Activated CD4-positive, alpha-beta T cell treated with anti-CD3 and anti-CD28 coated beads, Interleukin-2, Interleukin-6, amounts not matched to agents 100 ng/mL and 50 ng/mL, durations not matched to agents 16 hours and 8 hours (primary cell): Measurements from ENCODE around the gene RNASEH2C.
"Not testable (repeated sequence)": the region's sequence is repeated elsewhere in the genome, so short reads cannot be mapped to it uniquely, and the experiment has no call there.

Source experiments
- DNase-seq: peaks from one replicate; pipeline ENCODE4 v3.0.0-alpha.2; 2020

RNASEH2C gene

DNA sequence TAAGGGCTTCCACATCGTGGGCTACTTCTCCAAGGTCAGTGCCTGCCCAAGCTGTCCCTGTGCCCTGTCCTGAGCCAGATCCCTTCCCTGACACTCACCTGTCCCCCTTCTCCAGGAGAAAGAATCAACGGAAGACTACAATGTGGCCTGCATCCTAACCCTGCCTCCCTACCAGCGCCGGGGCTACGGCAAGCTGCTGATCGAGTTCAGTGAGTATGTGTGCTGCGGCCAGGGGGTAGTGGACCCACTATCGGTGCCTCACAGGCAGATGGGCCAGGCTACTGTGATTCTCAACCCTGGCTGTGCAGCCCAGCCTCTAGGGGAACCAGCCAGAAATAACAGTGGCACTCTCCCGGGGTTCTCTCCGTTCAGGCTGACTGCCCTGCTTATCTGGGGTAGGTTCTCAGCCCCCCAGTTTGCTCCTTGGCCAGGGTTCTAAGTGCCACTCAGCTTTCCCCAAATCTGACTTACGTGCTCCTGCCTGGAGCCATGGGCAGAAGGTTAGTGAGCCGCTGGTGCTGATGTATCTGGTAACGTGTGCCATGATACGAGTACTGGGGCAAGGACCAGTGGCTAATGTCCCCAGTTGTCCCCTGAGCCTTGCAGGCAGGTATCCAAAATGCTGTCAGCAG is 3.7 kb downstream of the RNASEH2C start:
- DNase-seq, result no peak

DNA sequence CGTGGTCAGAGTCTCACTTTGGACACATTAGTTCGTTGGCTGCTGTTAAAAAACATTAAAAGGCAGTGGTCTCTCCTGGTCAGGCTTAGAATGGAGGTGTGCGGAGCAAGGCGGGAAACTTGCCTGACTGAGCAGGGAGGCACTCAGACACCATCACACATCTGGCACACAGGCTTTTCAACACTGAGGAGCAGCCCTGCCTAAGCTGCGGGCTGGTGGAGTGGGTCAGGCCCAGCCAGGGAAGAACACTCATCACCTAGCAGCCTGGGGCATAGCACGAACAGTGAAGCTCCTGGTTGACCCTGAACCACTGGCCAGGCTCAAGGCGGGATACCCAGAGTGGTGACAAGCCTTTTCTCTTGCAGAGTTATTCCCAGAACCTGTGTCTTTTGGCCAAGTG is 4.3 kb downstream of the RNASEH2C start:
- DNase-seq, result no peak

DNA sequence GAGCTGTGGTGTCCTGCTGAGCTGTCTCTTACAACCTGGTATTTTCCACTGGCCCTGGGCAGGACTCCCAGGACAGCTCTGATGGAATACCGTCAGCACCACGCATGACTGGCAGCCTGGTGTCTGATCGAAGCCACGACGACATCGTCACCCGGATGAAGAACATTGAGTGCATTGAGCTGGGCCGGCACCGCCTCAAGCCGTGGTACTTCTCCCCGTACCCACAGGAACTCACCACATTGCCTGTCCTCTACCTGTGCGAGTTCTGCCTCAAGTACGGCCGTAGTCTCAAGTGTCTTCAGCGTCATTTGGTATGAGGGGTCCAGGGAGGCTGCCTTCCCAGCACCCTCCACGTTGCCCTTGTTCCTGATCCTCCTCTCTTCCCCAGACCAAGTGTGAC is 6.2 kb downstream of the RNASEH2C start:
- no peak for DNase-seq

DNA sequence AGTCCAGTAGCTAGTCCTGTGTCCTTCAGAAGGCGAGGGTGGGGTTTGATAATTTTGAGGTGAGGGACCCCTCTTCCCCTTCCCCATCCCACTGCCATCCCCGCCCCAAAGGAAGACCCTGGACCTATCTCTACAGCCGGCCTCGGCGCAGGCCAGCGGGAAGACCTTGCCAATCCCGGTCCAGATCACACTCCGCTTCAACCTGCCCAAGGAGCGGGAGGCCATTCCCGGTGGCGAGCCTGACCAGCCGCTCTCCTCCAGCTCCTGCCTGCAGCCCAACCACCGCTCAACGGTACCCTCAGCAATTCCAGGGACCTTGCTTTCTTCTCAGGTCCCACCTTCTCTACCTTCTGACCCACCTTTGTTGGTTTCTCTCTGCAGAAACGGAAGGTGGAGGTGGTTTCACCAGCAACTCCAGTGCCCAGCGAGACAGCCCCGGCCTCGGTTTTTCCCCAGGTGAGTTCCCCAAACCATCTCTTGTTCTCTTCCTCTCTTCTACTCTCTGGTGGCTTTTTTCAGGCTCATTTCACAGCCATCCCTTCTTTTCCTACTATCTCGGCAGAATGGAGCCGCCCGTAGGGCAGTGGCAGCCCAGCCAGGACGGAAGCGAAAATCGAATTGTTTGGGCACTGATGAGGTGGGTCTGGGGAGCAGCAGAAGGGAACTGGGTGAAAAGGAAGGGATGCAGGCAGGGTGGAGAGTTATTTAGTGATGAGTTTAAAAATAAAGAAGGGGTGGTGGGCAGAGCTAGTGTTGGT is 7.2 kb downstream of the RNASEH2C start:
- no peak for DNase-seq

DNA sequence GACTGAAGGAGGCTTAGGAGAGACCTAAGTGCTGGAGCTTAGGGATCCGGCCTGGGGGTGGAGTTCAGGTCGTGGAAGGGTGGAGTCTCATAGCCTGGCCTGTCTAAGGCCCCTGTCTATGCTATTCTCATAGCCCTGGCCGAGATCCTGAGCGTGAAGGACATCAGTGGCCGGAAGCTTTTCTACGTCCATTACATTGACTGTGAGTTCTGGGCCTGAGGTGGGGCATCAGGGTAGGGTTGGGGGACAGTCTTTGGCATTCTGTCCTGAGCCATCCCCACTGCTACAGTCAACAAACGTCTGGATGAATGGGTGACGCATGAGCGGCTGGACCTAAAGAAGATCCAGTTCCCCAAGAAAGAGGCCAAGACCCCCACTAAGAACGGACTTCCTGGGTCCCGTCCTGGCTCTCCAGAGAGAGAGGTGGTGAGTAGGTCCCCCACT is 7.9 kb downstream of the RNASEH2C start:
- DNase-seq, result no peak

DNA sequence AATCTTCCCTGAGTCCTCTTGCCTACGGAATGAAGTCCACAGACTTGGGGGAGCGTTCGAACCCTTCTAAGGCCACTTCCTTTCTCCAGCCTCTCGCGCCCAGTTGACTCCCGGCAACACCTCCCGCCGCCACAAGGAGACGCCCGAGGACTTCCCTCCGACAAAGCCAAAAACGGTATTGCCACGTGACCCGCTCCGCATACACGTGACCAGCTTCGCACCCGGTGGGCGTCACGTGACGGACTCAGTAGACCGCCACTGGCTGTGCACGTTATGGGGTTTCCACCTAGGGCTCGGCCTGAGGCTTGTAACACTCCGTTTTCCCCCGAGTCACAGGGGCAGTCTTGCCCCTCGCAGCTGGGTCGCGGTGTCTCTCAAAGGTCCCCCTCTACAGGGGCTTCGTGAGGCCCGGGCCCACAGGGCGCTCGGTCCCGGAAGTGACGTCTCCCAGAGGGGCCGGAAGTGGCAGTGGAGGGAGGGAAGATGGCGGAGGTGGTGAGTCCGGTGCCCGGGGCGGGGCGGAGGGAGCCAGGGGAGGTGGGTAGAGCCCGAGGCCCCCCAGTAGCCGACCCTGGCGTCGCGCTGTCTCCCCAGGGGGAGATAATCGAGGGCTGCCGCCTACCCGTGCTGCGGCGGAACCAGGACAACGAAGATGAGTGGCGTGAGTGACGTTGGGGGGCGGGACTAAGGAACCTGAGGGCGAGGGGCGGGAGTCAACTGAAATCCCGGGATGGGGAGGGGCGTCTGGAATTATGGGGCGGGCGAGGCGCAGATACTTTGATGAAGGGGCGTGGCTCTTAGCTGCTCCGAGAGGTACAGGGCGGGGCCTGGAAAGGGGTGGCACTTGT is 8.6 kb downstream of the RNASEH2C start, which contains the start of gene KAT5:
Gene KAT5, plus strand, starts transcription at position 468 of the 848 bp plus-strand sequence. Its CDS starts 16 bp downstream, at position 484.
- DNase-seq, result peak; percentile 99

DNA sequence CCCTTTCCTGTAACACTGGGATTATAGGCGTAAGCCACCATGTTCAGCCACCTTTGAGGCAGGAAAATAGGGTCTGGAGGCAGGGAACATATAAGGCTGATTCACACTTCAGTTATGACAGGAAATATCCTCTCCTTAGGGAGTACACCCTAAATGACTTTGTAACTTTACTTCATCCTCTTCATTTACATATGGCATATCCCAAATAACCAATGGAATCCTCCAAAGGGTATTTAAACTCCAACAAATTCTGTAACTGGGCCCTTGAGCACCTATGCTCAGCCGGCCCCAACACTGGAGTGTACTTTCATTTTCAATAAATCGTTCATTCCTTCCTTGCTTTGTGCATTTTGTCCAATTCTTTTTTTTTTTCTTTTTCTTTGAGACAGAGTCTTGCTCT is 10.2 kb downstream of the RNASEH2C start:
- no peak for DNase-seq

DNA sequence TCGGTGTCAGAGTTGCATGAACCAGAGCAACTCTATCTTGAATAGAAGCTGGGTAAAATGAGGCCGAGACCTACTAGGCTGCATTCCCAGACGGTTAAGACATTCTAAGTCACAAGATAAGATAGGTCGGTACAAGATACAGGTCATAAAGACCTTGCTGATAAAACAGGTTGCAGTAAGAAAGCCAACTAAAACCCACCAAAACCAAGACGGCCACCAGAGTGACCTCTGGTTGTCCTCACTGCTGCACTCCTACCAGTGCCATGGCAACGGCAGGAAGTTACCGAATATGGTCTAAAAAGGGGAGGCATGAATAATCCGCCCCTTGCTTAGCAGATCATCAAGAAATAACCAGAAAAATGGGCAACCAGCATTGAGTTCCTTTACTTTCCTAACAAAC is 10.9 kb downstream of the RNASEH2C start:
- no peak for DNase-seq

DNA sequence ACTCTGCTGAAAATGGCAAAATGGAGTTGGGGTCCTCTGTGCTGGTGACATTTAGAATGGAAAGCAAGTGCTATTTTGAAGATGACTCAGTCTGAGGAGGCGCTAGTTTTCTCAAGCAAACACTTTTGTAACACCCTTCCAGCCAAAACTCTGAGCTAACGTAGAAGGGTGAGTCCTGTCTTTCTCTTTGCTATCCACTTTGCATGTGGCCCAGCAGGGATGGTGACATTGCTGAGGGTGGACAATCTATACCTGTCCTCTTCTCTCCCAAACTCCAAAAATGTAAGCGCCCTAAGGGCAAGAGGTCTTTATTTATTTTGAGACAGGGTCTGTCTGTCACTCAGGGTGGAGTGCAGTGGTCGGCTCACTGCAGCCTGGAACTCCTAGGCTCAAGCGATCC is 12.1 kb downstream of the RNASEH2C start:
- DNase-seq, result no peak

DNA sequence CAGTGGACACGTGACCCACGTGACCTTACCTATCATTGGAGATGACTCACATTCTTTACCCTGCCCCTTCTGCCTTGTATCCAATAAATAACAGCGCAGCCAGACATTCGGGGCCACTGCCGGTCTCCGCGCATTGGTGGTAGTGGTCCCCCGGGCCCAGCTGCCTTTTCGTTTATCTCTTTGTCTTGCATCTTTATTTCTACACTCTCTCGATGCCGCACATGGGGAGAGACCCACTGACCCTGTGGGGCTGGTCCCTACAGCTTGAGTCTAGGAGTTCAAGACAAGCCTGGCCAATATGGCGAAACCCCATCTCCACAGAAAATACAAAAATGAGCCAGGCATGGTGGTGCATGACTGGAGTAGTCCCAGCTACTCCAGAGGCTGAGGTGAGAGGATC is 13.6 kb downstream of the RNASEH2C start:
- DNase-seq, result not testable (repeated sequence)

DNA sequence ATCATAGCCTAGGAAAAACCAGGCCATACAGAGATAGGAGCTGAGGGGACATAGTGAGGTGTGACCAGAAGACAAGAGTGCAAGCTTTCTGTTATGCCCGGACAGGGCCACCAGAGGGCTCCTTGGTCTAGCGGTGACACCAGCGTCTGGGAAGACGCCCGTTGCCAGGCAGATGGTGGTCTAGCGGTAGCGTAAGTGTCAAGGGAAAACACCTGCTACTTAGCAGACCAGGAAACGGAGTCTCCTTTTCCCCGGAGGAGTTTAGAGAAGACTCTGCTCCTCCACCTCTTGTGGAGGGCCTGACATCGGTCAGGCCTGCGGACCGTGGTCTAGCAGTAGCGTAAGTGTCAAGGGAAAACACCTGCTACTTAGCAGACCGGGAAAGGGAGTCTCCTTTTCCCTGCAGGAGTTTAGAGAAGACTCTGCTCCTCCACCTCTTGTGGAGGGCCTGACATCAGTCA is 14.3 kb downstream of the RNASEH2C start:
- peak; percentile 82 for DNase-seq

DNA sequence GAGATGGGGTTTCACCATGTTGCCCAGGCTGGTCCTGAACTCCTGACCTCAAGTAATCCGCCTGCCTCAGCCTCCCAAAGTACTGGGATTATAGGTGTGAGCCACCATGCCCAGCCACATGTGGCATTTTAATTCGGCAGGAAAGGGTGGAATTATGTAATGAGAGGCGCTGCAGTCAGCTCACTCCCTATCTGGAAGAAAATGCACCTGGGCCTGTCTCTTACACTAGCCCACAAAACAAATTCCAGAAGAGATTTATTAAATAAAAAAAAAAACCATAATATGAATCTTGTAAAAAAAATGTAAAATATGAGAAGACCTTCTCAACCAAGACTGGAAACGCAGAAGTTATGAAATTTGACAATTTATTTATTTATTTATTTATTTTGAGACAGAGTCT is 16.8 kb downstream of the RNASEH2C start:
- DNase-seq, result no peak

DNA sequence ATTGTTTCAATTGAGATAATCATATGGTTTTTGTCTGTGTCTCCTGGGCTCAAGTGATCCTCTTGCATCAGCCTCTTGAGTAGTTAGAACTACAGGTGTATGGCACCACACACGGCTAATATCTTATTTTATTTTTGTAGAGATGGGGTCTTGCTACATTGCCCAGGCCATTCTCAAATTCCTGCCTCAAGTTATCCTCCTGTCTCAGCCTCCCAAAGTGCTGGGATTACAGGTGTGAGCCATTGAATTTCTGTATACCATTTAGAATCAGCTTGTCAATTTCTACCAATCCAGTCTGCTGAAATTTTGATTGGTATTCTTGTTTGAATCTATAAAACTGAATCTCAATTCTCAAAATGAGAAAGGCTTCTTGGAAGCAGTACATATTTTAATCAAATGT is 18.9 kb downstream of the RNASEH2C start:
- no peak for DNase-seq

DNA sequence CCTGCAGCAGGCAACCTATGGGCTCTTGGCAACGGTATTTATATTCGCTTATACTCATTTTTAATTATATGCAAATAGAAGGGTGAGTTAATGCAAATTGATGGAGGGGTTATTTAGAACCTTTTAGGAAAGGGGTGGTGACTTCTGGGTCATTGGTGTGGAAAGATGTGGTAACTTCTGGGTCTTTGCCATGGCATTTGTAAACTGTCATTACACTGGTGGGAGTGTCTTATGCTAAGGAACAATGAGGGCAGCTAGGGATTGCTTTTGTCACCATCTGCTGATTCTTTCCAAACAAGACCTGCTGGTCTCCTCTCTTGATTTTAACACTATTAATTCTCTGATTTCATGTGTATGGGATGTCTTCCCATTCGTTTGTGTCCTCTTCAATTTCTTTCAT is 20.2 kb downstream of the RNASEH2C start:
- no peak for DNase-seq

DNA sequence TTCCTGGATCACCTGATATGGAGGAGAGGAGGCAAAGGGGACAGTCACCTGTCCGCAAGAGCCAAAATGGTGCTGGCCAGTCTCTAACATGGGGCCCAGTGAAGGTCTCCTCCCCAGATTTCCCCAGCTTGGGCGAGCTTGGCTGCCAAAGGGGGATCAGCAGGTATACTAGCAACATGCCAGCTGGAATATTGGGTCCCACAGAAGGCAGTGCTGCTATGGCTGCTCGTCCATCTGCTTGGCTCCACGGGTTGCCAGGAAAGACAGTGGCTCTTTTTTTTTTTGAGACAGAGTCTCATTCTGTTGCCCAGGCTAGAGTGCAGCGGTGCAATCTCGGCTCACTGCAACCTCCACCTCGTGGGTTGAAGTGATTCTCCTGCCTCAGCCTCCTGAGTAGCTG is 21.3 kb downstream of the RNASEH2C start:
- no peak for DNase-seq

DNA sequence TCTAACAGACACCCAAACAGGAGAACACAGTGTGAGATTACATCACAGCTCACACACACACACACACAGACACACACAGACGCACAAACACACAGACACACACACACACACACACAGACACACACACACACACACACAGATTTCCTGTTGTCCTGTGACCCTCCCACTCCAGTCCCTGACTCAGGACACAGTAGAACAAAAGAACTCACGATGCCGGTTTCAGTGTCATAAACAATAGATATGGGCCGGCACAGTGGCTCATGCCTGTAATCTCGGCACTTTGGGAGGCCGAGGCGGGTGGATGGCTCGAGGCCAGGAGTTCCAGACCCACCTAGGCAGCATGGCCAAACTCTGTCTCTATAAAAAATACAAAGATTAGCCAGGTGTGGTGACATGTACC is 22.4 kb downstream of the RNASEH2C start:
- no peak for DNase-seq

DNA sequence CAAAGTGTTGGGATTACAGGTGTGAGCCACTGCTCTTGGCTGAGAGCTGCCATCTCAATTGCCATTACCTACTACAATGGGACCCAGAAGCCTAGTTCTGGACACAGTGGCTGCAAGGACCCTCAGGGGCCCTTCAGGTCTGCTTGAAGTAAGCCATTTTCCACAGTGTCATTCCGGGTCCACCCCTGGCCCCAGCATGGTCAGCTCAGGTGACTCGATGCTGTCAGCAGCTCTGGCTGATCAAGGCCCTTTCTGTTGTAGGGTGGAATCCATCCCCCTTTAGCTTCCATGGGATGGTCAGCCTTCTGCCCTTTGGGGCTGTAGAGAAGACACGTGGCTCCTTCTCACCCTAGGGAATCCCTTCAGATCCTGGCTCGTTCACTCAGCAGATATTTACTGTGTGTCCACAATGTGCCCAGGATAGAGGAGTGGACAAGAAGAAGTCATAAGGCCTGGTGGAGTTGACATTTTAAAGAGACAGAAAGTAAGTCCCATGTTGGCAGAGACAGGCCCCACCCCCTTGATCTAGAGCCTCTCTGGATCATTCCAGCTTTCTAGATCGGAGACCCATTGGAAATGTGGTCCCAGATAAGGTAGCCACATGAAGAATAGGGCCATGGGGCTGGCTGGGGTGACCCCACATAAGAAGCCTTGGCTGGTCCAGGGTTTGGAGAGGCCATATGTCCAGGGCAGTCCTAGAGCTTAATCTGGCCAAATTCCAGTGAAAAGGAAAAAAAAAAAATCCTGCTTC is 23.6 kb downstream of the RNASEH2C start:
- no peak for DNase-seq

DNA sequence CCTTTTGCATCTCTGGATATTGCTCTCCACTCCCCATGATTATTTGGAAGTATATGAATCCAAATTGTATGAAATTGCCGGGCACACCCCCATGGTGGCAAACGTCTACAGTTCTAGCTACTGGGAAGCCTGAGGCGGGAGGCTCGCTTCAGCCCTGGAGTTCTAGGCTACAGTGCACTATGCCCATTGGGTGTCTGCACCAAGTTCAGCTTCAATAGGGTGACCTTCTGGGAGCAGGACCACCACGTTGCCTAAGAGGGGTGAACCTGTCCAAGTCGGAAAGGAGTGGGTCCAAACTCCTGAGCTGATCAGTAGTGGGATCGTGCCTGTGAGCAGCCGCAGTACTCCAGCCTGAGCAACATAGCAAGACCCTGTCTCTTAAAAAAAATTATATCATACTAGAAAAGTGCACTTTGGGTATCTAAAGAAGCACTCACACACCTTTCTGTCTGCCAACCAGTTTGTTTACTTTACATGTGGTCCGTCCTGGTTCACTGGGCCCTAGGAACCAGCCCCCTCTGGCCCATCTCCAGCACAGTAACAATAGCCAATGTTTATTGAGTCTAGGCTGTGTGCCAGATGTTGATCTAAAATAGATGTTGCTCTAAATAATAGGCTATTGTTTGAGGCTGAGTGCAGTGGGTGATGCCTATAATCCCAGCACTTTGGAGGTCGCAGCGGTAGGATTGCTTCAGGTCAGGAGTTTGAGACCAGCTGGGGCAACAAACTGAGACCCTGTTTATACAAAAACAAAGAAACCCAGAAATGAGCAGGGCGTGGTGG is 24.9 kb downstream of the RNASEH2C start:
- DNase-seq, result no peak

DNA sequence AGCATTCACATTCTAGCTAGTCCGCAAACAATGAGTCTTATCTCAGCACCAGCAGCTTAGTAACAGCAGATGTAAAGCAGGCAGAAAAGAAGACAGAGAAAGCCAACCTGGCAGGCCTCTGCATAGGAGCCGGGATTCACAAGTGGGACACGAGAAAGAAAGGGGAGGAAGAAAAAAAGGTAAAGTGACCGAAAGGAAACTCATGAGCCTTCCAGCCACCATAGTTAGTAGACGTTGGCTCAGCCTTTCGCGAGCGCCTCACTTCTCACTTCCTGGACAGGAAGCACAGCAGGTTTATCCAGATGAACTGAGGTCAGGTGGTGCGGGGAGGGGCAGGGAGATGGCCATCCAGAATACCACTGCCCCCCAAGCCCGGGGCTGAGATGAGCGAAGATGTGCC is 28.2 kb downstream of the RNASEH2C start:
- DNase-seq, result no peak

DNA sequence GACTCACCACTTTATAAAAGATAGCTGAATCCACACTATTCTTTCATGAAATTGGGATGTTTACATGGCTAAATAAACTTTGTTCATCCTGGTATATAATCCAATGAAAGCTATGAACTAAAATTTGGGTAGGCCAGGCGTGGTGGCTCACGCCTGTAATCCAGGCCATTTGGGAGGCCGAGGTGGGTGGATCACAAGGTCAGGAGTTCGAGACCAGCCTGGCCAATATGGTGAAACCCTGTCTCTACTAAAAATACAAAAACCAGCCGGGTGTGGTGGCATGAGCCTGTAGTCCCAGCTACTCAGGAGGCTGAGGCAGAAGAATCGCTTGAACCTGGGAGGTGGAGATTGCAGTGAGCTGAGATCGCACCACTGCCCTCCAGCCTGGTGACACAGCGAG is 28.8 kb downstream of the RNASEH2C start:
- not testable (repeated sequence) for DNase-seq

DNA sequence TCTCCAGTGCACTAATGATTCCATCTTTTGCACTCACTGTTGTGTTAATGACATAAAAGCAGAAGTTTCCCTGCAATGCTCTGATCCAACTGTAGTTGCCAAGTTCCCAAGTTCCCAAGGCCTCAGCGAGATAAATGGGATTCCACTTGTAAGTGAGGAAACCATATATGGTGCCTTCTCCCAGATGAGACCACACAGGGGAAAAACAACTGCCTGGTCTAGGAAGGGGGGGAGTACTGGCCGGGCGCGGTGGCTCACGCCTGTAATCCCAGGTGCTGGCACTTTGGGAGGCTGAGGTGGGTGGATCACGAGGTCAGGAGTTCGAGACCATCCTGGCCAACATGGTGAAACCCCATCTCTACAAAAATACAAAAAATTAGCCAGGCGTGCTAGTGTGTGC is 34.6 kb downstream of the RNASEH2C start:
- no peak for DNase-seq

DNA sequence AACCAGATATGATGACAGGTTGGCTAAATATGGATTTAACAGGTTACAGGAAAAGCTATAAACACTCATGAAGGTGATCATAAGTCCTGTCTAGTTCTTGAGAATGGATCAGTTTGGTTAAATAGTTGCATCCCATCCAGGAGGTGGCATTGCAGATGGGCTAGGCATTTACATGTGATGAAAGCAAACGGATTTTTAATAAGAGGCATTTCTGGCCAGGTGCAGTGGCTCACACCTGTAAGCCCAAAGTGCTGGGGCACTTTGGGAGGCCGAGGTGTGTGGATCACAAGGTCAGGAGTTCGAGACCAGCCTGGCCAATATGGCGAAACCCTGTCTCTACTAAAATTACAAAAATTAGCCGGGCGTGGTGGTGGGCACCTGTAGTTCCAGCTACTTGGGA is 37.1 kb downstream of the RNASEH2C start:
- not testable (repeated sequence) for DNase-seq
